ENCODE measurements around the gene TRAPPC6A. TPM values are rescaled to one million over a fixed set of nuclear protein-coding genes. Genes with fewer than 3 reads are reported as not detected.

Gene TRAPPC6A
- total and polyA plus RNA-seq, 9 of the 15 experiments (the other 6 are each of a cell fraction or from before 2014, with no cell fraction given) = 0.82 to 23.6 (median 11.6) TPM

- TF ChIP-seq TEAD4 (IDR thresholded peaks at IDR 0.05; ENCODE audit: low read length) (no peak), TEAD4 (CRISPR knock-in tag; IDR thresholded peaks at IDR 0.05; ENCODE audit: borderline replicate concordance) (no peak), POLR2B (IDR thresholded peaks at IDR 0.05; ENCODE audit: low read depth, partially characterized antibody) (peak; percentile 67), POLR2H (tag; IDR thresholded peaks at IDR 0.05; ENCODE audit: low read depth) (peak; percentile 72), KDM2B (CRISPR knock-in tag; IDR thresholded peaks at IDR 0.05) (peak; percentile 89; the same call in 1 of the 2 replicates), SMAD1 (IDR thresholded peaks at IDR 0.05; ENCODE audit: low read depth, low read length, partially characterized antibody) (no peak), SMC3 (conservative IDR thresholded peaks at IDR 0.05; ENCODE audit: insufficient read depth, low read depth, low read length) (0 out of 2 replicates have a peak, but pooled peaks have one; percentile 18), ZNF586 (CRISPR knock-in tag; conservative IDR thresholded peaks at IDR 0.05) (no peak), NR1H2 (CRISPR knock-in tag; IDR thresholded peaks at IDR 0.05) (no peak), GTF3C2 (IDR thresholded peaks at IDR 0.05; ENCODE audit: borderline replicate concordance, extremely low read depth, insufficient read length) (no peak), CTCF (IDR thresholded peaks at IDR 0.05 in 2 of 3, conservative IDR thresholded peaks at IDR 0.05 in 1 of 3; ENCODE audit: insufficient read depth in 2 of 3, low read depth in 1 of 3, low read length in 3 of 3) (peak; percentile 61 to 81 (median 70)), SNRNP70 (optimal IDR thresholded peaks at IDR 0.05; ENCODE audit: low read depth, low read length) (no peak), PRDM10 (IDR thresholded peaks at IDR 0.05; ENCODE audit: partially characterized antibody) (peak; percentile 39), MBD1 (CRISPR knock-in tag; IDR thresholded peaks at IDR 0.05) (no peak), SNIP1 (IDR thresholded peaks at IDR 0.05; ENCODE audit: low read depth) (no peak), NFE2 (IDR thresholded peaks at IDR 0.05; ENCODE audit: low read depth) (no peak; the same call in 1 of the 2 replicates), POLR2A (conservative IDR thresholded peaks at IDR 0.05) (peak; percentile 74)
Observed at GRCh38 chr19:45178262-45179071, 430 bp upstream of the TRAPPC6A start, which contains the start of gene BLOC1S3 (continued).

Data from K562 (cell line).